NOMO-1 treated with dmso at 0.1 percent for 144 hours (cell line): ENCODE results near the gene PLEKHB2.
A peak's percentile ranks its signal among the peaks of the same experiment; 100 is the strongest.
"Not testable (repeated sequence)": the region's sequence is repeated elsewhere in the genome, so short reads cannot be mapped to it uniquely, and the experiment has no call there.

Source experiments
- DNase-seq: peaks from one replicate; lab custom pipeline; 2025; ENCODE audit not compliant: unreplicated experiment; lab: John Stamatoyannopoulos, UW

The PLEKHB2 gene

DNA sequence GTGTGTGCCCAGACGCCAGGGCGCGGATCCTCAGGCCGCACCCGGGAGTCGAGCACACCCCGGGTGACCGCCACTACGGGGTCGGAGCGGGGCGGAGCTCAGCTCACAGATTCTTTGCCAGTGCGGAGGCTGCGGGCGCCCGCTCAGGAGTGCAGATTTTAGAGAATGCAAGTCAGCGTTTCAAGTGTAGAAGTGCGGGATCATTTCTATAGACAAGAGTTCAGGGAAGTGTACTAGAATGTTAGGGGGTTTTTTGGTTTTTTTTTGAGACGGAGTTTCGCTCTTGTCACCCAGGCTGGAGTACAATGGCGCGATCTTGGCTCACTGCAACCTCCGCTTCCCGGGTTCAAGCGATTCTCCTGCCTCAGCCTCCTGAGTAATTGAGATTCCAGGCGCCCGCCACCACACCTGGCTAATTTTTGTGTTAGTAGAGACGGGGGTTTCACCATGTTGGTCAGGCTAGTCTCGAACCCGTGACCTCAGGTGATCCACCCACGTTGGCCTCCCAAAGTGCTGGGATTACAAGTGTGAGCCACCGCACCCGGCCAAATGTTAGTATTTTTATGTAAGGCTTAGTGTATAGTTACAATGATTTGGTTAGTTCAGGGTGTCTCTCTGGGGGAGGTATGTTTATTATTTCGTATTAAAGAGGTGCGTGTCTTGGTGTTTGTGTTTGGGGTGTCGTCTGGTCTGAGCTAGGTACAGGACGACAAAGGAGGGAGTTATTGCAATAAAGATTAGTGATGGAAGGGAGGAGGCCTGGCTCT, 11.3 kb upstream of the PLEKHB2 start:
- DNase-seq, result peak; percentile 45

DNA sequence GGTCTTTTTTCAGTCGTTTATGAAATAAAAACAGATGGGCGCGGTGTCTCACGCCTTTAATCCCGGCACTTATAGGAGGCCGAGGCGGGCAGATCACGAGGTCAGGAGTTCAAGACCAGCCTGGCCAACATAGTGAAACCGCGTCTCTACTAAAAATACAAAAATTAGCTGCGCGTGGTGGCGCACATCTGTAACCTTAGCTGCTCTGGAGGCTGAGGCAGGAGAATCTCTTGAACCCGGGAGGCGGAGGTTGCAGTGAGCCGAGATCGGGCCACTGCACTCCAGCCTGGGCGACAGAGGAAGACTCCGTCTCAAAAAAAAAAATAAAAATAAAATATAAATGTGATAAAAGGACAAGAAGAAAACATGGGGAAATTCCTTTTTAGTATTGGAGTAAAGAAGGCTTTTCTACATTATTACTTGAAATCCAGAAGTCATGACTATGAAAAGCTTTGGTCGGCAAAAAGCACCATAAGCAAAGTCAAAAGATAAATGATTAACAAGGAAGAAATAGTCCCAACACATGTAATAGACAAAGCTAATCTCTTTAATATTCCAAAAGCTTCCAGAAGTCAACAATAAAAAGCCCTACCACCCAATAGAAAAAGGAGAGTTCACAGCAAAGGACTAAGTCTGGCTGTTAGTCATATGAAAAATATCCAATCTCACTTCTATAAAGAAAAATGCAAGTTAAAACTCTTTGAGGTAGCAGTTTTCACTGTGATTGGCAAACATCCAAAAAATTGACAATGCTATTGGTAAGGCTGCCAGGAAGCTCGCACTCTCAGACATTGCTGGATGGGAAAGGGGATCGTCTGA, 10.5 kb upstream of the PLEKHB2 start:
- no peak for DNase-seq

DNA sequence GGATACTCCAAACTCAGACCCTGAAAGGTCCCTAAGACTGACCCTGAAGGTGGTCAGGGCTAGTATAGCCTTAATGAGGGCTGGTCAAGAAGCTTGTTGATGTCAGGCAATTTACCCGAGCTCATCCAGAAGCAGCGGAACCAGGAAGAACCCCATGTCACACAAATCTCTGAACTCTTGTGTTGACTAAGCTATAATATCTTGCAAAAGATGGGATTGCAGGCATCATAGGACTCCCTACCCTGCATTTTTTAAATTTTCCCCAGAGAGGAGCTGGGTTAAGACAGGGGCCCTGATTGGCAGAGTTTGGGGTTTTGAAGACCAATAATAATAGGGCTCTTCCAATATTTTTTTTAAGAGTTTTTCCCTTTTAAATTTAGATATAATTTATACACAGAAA, 2.0 kb upstream of the PLEKHB2 start:
- DNase-seq, result no peak

DNA sequence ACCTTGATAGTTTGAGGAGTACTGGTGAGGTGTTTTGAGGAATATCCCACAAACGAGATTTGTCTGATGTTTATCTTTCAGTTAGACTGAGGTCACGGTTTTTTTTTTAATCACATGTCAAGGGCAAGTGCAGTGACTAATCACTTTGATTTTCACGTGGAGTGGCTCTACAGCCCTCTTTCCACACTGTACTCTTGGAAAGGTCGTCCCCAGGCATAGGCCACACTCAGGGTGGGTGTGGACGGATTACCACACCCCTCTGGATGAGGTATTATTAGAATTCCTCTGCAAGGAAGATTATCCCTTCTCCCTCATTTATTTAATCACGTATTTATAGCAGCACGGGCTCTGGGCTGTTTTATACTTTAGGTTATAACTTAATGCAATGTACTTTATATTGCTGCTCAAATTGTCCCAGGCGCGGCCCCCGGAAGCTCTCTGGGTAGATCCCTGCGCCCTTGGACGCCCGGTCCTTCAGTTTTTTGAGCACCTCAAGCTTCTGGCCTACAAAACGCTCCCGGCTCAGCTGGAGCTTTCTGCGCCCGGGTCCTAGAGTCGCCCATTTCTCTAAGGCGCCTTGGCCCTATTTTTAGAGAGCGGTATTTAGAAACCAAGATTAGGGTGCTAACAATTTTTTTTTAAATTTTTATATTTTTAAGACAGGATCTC, 515 bp upstream of the PLEKHB2 start:
- peak; percentile 88 for DNase-seq

DNA sequence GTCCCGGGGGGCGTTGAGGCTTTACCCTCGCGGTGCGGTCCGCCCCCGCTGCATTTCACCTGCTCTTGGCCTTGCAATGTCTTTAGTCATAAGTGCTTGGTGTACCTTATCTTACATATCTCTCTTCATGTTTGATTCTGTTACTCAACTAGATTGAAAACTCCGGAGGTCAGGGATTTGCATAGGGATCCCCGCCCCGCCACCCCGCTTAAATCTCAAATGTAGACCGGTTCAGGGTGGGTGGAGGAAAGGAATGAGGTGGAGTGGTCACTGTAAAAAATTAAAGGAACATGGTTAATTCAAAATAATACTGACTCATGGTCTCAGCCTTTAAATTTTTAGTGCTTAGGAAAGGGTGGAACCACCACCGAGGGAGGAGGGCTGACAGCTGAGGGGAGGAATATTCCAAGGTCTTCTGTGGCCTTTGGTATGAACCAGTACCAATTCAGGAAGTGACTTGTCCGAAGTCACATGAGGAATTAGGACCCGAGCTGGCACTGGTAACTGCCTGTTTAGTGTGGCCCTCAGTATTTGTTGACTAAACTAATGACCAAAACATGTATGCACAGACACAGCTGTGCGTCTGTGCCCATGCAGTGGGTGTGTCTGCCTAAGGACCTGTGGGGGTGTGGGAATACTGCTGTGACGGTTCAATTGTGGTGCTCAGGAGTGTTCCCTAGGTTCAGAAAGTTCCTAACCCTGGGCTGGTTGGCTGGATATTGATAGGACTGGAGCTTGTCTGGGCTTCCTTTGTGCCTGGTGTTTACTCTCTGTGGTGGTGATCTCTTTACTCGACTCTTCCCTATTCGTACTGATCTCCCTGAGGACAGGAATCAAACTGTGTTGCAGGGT, 1.0 kb downstream of the PLEKHB2 start:
- DNase-seq, result peak; percentile 38

DNA sequence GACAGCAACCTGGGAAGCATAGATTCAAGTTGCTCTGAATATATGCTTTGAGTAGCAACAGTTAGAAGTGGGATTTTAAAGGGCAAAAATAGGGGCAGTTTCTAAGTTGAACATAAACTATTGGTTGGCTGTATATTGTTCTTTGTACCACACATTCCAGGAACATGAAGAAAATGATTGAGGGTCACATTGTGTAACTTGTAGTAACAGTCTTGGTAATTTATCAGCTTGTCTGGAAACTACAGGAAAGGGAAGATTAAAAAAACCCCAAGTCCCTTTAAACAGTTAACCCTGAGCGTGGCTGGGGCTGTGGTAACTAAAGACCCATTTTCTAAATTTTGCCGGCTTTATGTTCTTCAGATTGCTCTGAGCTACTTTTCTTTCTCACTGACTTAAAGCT, 7.4 kb downstream of the PLEKHB2 start:
- no peak for DNase-seq

DNA sequence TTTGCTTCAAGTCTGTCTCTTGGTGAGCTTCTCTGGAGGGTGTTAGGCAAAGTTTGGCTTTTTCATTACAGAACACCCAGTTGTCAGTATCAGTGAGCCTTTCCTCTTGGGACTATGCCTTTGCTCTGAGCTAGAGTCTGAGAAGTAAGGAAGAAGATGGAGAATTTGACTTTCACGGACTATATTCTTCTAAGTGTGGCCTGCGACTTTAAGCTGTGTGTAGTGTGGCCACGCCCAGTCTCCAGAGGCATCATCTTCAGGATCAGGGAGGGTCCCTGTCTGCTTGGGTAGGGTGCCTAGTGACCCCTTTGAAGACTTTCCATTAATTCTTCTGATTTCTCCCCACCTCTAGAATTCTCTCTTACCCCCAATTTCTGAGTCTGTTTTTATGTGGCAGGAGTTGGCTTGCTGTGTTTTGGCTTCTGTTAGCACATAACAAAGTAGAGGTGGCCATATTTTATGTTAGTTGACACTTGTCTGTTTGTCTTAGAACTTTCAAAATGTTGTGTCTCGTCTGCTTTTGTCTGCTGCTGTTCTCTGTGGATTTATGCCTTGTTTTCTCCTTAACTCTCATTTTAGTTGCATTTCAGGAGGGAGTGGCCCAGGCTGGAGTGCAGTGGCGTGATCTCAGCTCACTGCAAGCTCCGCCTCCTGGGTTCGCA, 8.6 kb downstream of the PLEKHB2 start:
- DNase-seq, result no peak

DNA sequence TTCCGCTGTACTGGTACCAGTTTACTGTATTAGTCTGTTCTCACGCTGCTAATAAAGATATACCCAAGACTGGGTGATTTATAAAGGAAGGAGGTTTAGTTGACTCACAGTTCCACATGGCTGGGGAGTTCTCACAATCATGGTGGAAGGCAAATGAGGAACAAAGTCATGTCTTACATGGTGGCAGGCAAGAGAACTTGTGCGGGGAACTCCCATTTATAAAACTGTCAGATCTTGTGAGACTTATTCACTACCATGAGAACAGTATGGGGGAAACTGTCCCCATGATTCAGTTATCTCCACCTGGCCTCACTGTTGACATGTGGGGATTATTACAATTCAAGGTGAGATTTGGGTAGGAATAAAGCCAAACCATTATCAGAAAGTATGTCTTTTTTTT, 9.8 kb downstream of the PLEKHB2 start:
- DNase-seq, result not testable (repeated sequence)

DNA sequence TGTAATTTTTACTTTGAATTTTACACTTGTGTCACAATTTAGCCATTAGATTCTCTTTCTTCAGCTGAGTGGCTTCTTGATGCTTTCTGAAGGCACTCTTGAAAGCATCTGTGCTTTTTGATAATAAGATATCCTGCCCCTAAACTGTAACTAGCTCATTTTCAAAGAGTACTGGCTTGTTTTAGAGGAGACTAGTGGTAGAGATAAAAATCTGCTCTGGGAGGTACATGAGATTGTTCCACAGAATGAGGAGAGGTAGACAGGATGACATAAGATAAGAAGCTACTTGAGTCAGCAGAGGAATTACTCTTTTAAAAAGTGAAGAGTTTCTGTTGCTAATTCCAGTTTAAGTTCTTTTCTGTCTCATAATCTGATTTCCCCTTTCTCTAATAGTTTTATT, 10.6 kb downstream of the PLEKHB2 start:
- no peak for DNase-seq

DNA sequence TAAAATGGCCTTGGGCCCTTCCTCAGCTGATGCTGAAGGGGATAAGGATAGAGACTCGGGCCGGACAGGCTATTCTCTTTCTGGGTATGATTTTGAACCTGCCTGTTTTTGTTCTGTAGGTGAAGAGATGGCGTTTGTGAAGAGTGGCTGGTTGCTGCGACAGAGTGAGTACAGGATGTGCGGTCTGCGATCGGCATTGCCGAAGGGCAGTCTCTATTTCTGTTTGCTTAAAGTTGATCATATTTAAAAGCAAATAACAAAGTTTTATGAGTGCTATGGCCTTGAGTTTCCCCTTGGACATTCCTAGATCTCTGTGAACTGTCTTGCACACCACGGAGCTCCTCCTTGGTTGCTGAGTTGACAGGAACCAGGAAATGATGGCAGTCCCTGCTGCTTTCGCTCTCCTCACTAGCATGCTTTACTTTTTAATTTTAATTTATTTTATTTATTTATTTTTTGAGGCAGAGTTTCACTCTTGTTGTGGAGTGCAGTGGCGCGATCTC, 15.7 kb downstream of the PLEKHB2 start:
- DNase-seq, result no peak

DNA sequence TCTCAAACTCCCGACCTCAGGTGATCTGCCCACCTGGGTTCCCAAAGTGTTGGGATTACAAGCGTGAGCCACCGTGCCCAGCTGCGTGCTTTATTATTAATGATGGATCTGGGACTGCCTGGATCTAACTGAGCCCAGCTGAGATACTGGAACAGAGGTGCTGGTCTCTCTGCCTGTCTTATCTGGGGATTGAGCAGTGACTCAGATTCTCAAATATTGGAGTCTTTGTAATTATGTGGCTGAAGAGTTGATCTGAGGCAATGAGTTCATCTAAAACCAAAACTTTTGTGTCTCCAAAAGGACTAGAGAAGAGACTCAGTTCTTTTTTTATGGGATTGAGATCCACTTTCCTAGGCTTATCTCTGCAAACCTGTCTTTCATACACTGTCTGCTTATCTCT, 16.3 kb downstream of the PLEKHB2 start:
- DNase-seq, result no peak

DNA sequence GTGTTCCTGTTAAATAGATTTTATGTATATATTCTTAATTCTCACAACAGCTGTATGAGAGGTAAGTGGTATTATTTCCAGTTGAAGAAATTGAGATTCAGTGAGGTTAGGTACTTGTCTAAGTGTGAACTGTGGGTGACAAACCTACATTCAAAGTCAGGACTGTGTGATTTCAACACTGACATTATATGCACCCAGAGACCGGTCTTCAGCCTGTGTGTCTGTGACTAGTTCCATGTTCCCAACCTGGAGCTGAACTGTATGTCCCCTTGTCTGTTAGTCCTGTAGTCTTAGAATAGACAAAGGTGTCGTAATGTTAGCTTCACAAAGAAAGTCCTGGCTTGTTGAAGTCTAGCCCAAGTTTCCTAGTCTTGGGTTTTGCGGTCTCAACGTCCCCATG, 17.4 kb downstream of the PLEKHB2 start:
- no peak for DNase-seq

DNA sequence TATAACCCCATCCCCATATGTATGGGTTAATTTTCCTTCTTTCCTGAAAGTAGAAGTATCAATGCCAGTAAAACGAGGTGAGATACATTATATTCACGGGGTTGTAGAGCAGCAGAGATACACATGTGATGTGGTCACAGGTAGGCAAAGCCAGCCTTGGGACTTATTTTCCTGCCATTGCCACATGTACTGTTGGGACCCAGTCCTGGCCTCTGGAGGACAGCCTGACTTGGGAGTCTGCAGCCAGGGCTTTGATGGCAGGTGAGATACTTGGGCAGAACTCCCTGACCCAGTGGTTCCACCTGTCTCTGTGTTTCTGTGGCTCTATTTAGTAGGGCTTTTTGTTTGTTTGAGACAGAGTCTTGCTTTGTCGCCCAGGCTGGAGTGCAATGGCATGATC, 18.1 kb downstream of the PLEKHB2 start:
- no peak for DNase-seq

DNA sequence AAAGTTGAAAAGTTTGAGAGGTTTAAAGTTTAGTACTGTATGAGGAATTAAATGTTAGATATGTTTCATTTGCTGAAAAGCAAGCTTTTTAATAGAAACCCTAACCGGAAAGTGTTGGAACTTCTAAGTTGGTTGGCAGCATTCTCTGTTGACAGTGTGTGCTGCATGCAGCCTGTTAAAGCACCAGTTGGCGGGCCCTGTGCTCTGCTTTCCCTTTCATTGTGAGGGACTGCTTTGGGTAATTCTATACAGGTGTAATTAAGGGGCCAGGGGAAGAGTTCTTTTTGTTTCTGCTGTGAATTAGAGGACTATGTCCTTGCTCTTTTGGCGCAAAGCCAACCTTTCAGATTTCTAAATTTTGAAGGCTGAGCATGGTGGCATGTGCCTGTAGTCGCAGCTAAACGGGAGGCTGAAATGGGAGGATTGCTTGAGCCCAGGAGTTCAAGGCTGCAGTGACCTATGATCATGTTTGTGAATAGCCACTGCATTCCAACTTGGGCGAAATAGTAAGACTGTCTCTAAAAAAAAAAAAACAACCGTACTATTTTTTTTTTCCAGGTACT, 20.1 kb downstream of the PLEKHB2 start:
- no peak for DNase-seq

DNA sequence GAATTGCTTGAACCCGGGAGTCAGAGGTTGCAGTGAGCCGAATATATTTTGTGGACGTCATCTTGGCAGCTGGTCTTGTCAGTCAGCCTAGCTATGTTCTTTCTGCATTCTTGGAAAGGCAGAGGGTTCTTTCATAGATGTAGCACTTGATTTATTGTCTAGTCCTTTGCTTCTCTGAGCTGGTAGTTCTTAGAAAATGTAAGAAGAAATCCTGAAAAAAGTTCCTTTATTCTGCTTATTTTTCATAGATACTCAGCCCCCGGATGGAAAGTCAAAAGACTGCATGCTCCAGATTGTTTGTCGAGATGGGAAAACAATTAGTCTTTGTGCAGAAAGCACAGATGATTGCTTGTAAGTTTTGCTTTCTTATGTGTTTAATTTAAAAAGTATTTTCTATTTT, 21.3 kb downstream of the PLEKHB2 start:
- no peak for DNase-seq

DNA sequence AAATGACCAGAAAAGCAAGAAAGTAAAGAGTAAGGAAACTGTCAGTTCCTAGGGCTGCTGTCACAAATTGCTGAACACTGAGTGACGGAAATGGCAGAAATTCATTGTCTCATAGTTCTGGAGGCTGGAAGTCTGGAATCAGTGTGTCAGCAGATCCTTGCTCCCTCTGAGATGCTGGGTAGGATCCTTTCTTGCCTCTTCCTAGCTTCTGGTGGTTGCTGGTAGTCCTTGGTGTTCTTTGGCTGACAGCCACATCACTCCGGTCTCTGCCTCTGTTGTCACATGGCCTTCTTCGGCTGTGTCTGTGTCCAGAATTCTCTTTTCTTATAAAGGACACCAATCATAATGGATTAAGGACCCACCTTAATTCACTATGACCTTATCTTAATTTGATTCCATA, 21.9 kb downstream of the PLEKHB2 start:
- no peak for DNase-seq

DNA sequence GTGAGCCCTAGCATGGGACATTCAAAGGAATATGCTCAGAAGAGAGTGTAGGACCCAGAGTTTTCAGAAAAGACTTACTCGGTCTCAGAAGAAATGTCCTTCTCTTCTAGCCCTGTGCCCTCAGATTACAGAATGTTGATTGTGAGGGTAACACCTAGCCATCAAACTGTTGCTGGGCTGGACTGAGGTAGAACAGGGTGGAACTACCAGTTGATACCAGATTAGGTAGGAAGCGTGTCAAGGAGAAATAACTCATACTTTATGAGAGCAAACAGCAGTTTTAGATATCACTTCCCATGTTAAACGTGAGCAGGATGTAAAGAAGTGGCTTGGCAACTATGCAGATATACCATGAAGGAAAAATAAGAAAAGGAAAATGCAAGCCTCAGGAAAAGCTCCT, 22.8 kb downstream of the PLEKHB2 start:
- DNase-seq, result no peak

DNA sequence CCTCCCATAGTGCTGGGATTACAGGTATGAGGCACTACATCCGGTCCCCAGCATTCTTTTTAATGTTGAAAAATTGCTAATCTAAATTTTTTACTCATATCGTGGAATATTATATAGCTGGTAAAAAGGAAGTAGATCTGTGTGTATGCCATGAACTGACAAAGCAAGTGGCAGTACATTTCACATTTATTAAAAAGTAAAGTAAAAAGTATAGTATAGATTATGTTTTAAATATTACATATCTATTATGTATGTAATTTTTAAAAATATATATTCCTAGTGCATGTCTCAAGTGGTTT, 25.1 kb downstream of the PLEKHB2 start:
- DNase-seq, result no peak

DNA sequence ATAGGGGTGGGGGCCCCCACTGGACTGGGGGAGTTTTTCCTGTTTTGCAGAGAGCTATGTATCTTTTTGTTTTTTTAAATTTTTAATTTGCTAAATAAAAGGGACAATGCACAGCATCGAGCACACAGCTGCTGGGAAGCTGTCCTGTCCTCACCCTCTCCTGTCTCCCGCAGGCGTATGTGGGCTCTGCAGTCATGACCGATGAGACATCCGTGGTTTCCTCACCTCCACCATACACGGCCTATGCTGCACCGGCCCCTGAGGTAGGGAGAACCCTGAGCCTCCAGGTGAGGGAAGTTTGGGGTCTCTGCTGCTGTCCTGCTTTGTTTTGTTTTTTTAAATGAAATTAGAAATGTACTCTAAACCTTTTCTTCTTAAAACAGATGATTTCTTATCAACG, 27.6 kb downstream of the PLEKHB2 start:
- no peak for DNase-seq

DNA sequence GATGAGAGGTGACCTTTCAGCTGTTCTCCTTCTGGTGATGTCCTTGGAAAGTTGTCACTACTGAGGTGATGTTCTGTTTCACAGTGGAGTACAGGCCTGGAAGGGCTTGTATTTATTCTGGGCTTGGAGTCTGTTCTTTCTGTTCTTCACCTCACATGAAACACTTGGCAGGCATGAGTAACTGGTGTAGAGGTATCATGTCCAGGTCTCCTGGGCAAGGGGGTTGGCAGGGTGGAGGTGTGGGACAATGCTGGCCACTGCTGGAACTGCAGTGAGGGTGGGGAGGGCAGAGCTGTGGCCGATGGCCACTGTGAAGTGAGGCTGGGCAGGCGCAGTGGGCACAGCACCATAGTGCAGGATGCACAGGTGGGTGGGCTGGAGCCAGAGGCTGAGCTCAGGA, 35.4 kb downstream of the PLEKHB2 start:
- no peak for DNase-seq
